Endothelial cell of hepatic sinusoid (primary cell): Measurements from ENCODE around the gene ZBTB6.
"Not testable (repeated sequence)": the region's sequence is repeated elsewhere in the genome, so short reads cannot be mapped to it uniquely, and the experiment has no call there.

Experiments
- in situ Hi-C: cut with HindIII; loops from 2 replicates; pipeline ENCODE4 v1.10.0; 2017; ENCODE audit warnings: low sequenced_read_pairs

Gene ZBTB6

GRCh38 chr9:122929796-122930354 lies 16.8 kb upstream of the ZBTB6 start:
- in situ Hi-C loops = no loop called here

- in situ Hi-C loops = no loop called here
Observed at GRCh38 chr9:122923947-122924346, 10.8 kb upstream of the ZBTB6 start.

GRCh38 chr9:122922713-122923112 lies 9.6 kb upstream of the ZBTB6 start:
- in situ Hi-C loops = no loop called here

- in situ Hi-C loops = no loop called here
Observed at GRCh38 chr9:122918310-122918709, 5.2 kb upstream of the ZBTB6 start.

- in situ Hi-C loops = no loop called here
Observed at GRCh38 chr9:122912671-122912963, 506 bp downstream of the ZBTB6 start.

GRCh38 chr9:122906122-122906521 lies 7.0 kb downstream of the ZBTB6 start:
- in situ Hi-C loops = not testable (repeated sequence)

- in situ Hi-C loops = no loop called here
Observed at GRCh38 chr9:122904823-122905710, 8.1 kb downstream of the ZBTB6 start, which contains the start of gene RC3H2. TSS of gene RC3H2 (minus strand) at chr9:122905359. CDS start at chr9:122897509, 7,850 bp downstream.

GRCh38 chr9:122904466-122904822 lies 8.7 kb downstream of the ZBTB6 start:
- in situ Hi-C loops = no loop called here

GRCh38 chr9:122900791-122901190 lies 12.3 kb downstream of the ZBTB6 start:
- in situ Hi-C loops = no loop called here

- in situ Hi-C loops = no loop called here
Observed at GRCh38 chr9:122897969-122898368, 15.2 kb downstream of the ZBTB6 start.

- in situ Hi-C loops = no loop called here
Observed at GRCh38 chr9:122888480-122888879, 24.6 kb downstream of the ZBTB6 start.

- in situ Hi-C loops = no loop called here
Observed at GRCh38 chr9:122883125-122883524, 30.0 kb downstream of the ZBTB6 start.

GRCh38 chr9:122879443-122879842 lies 33.7 kb downstream of the ZBTB6 start:
- in situ Hi-C loops = no loop called here

GRCh38 chr9:122875523-122875922 lies 37.6 kb downstream of the ZBTB6 start:
- in situ Hi-C loops = no loop called here

- in situ Hi-C loops = not testable (repeated sequence)
Observed at GRCh38 chr9:122867276-122867675, 45.8 kb downstream of the ZBTB6 start.

- in situ Hi-C loops = no loop called here
Observed at GRCh38 chr9:122866079-122866478, 47.0 kb downstream of the ZBTB6 start.

- in situ Hi-C loops = no loop called here
Observed at GRCh38 chr9:122865300-122865699, 47.8 kb downstream of the ZBTB6 start.

GRCh38 chr9:122863407-122863806 lies 49.7 kb downstream of the ZBTB6 start:
- in situ Hi-C loops = no loop called here

GRCh38 chr9:122860319-122861142 lies 52.6 kb downstream of the ZBTB6 start:
- in situ Hi-C loops = no loop called here
